ENCODE data around the gene HBQ1.

Gene HBQ1

DNA sequence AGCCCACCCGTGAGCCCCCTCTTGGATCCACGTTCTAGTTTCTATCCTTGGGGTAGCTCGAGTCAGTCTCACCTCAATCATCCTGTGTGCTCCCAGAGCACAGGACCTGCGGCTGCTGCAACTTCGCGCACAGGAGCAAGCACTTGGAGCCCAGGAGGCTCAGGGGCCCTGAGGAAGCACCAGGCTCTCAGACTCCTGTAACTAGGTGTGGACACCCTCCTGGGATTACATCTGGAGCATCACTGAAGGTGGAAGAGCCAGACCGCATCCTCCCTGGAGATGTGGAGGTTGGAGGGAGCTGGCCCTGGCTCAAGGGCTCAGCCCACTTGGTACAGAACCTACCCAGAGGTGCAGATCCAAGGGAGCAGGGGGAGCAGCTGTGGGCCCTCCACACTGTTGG lies 2.7 kb downstream of the HBQ1 start:
- TF ChIP-seq, protein P1, sequence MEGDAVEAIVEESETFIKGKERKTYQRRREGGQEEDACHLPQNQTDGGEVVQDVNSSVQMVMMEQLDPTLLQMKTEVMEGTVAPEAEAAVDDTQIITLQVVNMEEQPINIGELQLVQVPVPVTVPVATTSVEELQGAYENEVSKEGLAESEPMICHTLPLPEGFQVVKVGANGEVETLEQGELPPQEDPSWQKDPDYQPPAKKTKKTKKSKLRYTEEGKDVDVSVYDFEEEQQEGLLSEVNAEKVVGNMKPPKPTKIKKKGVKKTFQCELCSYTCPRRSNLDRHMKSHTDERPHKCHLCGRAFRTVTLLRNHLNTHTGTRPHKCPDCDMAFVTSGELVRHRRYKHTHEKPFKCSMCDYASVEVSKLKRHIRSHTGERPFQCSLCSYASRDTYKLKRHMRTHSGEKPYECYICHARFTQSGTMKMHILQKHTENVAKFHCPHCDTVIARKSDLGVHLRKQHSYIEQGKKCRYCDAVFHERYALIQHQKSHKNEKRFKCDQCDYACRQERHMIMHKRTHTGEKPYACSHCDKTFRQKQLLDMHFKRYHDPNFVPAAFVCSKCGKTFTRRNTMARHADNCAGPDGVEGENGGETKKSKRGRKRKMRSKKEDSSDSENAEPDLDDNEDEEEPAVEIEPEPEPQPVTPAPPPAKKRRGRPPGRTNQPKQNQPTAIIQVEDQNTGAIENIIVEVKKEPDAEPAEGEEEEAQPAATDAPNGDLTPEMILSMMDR (conservative IDR thresholded peaks at IDR 0.05; ENCODE audit: low read depth, low read length) = no peak
- Histone ChIP-seq H3K27ac (no peak overlapping the region), H3K36me3 (ENCODE audit: insufficient read depth) (no peaks in the 10 kb centered on the region), H3K4me2 (no peak overlapping the region), H3K79me2 (ENCODE audit: insufficient read depth, low read depth) (no peaks in the 10 kb centered on the region), H3K4me3 (IDR thresholded peaks at IDR 0.05; ENCODE audit: insufficient read depth, low read depth, low read length) (no peak overlapping the region), H3K9ac (no peak overlapping the region), H3K27me3 (ENCODE audit: insufficient read depth, low read depth) (peaks cover 20% of the 10 kb centered on the region), H3K4me1 (ENCODE audit: low read depth, poor library complexity, severe bottlenecking) (peaks cover 10% of the 10 kb centered on the region), H2AFZ (ENCODE audit: low read depth) (no peak overlapping the region), H4K20me1 (ENCODE audit: insufficient read depth) (no peaks in the 10 kb centered on the region)

GRCh38 chr16:185213-185612 lies 5.0 kb downstream of the HBQ1 start:
- H3K27ac ChIP-seq = no peak overlapping the region
- TF ChIP-seq, protein P1 (conservative IDR thresholded peaks at IDR 0.05; ENCODE audit: low read depth, low read length) = no peak
- H3K27me3 ChIP-seq (ENCODE audit: insufficient read depth, low read depth) = no peaks in the 10 kb centered on the region
- no peak overlapping the region for H2AFZ ChIP-seq (ENCODE audit: low read depth)
- no peaks in the 10 kb centered on the region for H3K79me2 ChIP-seq (ENCODE audit: insufficient read depth, low read depth)
- H3K4me3 ChIP-seq (IDR thresholded peaks at IDR 0.05; ENCODE audit: insufficient read depth, low read depth, low read length) = no peak overlapping the region
- no peaks in the 10 kb centered on the region for H4K20me1 ChIP-seq (ENCODE audit: insufficient read depth)
- H3K36me3 ChIP-seq (ENCODE audit: insufficient read depth) = no peaks in the 10 kb centered on the region
- no peak overlapping the region for H3K4me2 ChIP-seq
- H3K4me1 ChIP-seq (ENCODE audit: low read depth, poor library complexity, severe bottlenecking) = peaks cover 10% of the 10 kb centered on the region
- no peak overlapping the region for H3K9ac ChIP-seq

- H3K4me1 ChIP-seq (ENCODE audit: low read depth, poor library complexity, severe bottlenecking) = peaks cover 9% of the 10 kb centered on the region
- H4K20me1 ChIP-seq (ENCODE audit: insufficient read depth) = no peaks in the 10 kb centered on the region
- H3K4me3 ChIP-seq (IDR thresholded peaks at IDR 0.05; ENCODE audit: insufficient read depth, low read depth, low read length) = no peak overlapping the region
- no peak overlapping the region for H3K9ac ChIP-seq
- no peaks in the 10 kb centered on the region for H3K27me3 ChIP-seq (ENCODE audit: insufficient read depth, low read depth)
- H3K36me3 ChIP-seq (ENCODE audit: insufficient read depth) = no peaks in the 10 kb centered on the region; the same call in 1 of the 2 replicates
- H3K27ac ChIP-seq = no peak overlapping the region
- TF ChIP-seq, protein P1 (conservative IDR thresholded peaks at IDR 0.05; ENCODE audit: low read depth, low read length) = no peak
- no peak overlapping the region for H2AFZ ChIP-seq (ENCODE audit: low read depth)
- H3K4me2 ChIP-seq = no peak overlapping the region
- no peaks in the 10 kb centered on the region for H3K79me2 ChIP-seq (ENCODE audit: insufficient read depth, low read depth)
Measured at GRCh38 chr16:185691-186090, 5.4 kb downstream of the HBQ1 start.

DNA sequence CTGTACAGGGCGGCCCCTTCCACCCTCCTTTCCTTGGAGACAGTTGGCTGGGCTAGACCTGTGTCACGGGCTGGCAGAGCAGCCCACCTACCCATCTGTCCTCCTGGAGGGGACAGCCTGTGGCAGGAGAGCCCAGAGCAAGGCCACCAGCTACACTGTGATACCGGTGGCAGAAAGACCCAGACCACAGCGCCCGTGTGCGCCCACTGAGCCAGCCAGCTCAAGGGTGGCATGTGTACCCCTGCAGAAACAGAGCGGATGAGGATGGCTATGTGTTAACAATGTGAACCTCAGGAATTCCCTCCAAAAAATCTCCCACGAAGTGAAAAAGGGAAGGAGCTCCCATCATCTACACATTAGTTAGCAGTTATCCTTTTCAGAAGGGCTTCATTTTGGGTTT lies 7.1 kb downstream of the HBQ1 start:
- no peak overlapping the region for H3K27ac ChIP-seq
- TF ChIP-seq, protein P1 (conservative IDR thresholded peaks at IDR 0.05; ENCODE audit: low read depth, low read length) = no peak
- H3K9ac ChIP-seq = no peak overlapping the region
- no peaks in the 10 kb centered on the region for H3K27me3 ChIP-seq (ENCODE audit: insufficient read depth, low read depth)
- no peaks in the 10 kb centered on the region; the same call in 1 of the 2 replicates for H4K20me1 ChIP-seq (ENCODE audit: insufficient read depth)
- H3K4me3 ChIP-seq (IDR thresholded peaks at IDR 0.05; ENCODE audit: insufficient read depth, low read depth, low read length) = no peak overlapping the region
- H3K4me2 ChIP-seq = no peak overlapping the region
- H3K36me3 ChIP-seq (ENCODE audit: insufficient read depth) = no peaks in the 10 kb centered on the region; the same call in 1 of the 2 replicates
- H3K79me2 ChIP-seq (ENCODE audit: insufficient read depth, low read depth) = no peaks in the 10 kb centered on the region
- no peak overlapping the region for H2AFZ ChIP-seq (ENCODE audit: low read depth)
- no peaks in the 10 kb centered on the region for H3K4me1 ChIP-seq (ENCODE audit: low read depth, poor library complexity, severe bottlenecking)
